Spinal cord (tissue), 10 donors: Measurements from ENCODE around the gene ACRBP. TPM values are rescaled to one million over a fixed set of nuclear protein-coding genes. Genes with fewer than 3 reads are reported as not detected.

Experiments used
- DNase-seq, 6 donors: peaks; one replicate each; pipeline versions ENCODE4 v3.0.0 to v3.0.0-alpha.2; 2013 to 2015; ENCODE audit warnings: low spot score in 6 of 6, low read depth in 4 of 6
- H3K27ac ChIP-seq: one replicate; pipeline ENCODE4 v1.5.1; 2013; ENCODE audit warnings: low read depth, low read length, control low read depth
- H3K27me3 ChIP-seq: one replicate; pipeline ENCODE4 v1.6.1; 2013; ENCODE audit warnings: low read length; ENCODE audit not compliant: control insufficient read depth, insufficient read depth
- H3K36me3 ChIP-seq: one replicate; pipeline ENCODE4 v1.6.1; 2013; ENCODE audit warnings: low read length; ENCODE audit not compliant: control insufficient read depth, insufficient read depth
- H3K4me1 ChIP-seq: one replicate; pipeline ENCODE4 v1.6.1; 2013; ENCODE audit warnings: low read length; ENCODE audit not compliant: control insufficient read depth, insufficient read depth
- H3K4me3 ChIP-seq: one replicate; pipeline ENCODE4 v1.5.1; 2013; ENCODE audit warnings: low read depth, low read length, control low read depth
- H3K9me3 ChIP-seq: one replicate; pipeline ENCODE4 v1.6.1; 2013; ENCODE audit warnings: low read length; ENCODE audit not compliant: control insufficient read depth, insufficient read depth
- WGBS: methylation state at CpG from one replicate; pipeline ENCODE4 v1.1.5; 2013; ENCODE audit warnings: missing lambda C conversion rate; ENCODE audit not compliant: insufficient coverage; 5-methylcytosine and 5-hydroxymethylcytosine counted together
- polyA plus RNA-seq, 2 donors: library from polyadenylated mRNA; unstranded; fragments of 120-200 nt; gene quantifications; one replicate each; pipeline ENCODE4 v1.2.1, GENCODE V29; 2013; ENCODE audit not compliant: insufficient read length in 2 of 2
- total RNA-seq, 2 donors: library from RNA; depleted of rRNA in 1 of 2; stranded (reverse); fragments of 120-200 nt in 1 of 2; fragments of >200 nt in 1 of 2; gene quantifications; one replicate each; pipeline versions ENCODE4 v1.2.3 to v1.2.4, GENCODE V29; 2013 to 2014
- donor health status: healthy.

ACRBP gene
- total and polyA plus RNA-seq, 4 donors = 0.69 to 3.9 (median 2.7) TPM

DNA sequence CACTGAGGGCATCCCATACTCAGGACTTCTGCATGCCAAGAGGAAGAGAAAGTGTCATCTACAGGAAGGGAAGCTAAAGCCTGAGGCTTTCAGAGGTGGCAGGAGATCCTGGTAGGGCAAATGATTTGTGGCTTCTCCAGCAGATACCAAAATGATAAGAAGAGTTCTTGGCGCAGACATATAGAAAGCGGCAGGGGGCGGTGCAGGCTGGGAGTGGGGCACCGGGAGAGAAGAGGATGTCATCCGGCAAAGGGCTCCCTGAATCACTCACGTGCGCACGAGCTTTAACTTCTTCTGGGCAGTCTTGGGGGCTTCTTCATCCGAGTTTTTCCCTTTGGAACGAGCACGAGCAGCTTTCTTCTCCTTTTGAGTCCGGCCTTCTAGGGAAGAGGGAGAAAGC, 5.2 kb upstream of the ACRBP start:
- 85% methylated on average over 6 of the region's 12 CpGs for WGBS
- peaks cover 67% of the 10 kb centered on the region for H3K36me3 ChIP-seq

DNA sequence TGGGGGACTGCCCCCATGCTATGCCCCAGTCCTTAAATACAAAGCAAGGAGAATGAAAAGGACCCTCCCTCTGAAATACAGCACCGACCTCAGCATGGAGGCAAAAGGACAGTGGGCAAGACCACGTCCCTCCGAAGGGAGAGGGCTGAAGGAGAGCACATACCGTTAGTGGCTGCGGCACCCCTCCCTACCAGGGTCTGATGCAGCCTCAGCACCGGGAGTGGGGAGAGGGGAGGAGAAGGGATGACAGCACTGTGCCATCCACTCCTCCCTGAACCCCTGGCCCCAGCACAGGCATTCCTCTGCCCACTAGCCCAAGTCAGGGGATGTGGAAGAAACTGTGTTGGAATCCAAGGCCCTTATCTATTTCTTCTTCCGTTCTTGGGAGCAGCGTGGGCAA, 3.6 kb upstream of the ACRBP start:
- no peak overlapping the region for H3K4me3 ChIP-seq
- DNase-seq = no peak
- peaks cover 61% of the 10 kb centered on the region for H3K36me3 ChIP-seq
- no peaks in the 10 kb centered on the region for H3K27me3 ChIP-seq
- peaks cover 8% of the 10 kb centered on the region for H3K4me1 ChIP-seq
- no peaks in the 10 kb centered on the region for H3K9me3 ChIP-seq
- WGBS = 100% methylated on average over 2 of the region's 8 CpGs
- no peak overlapping the region for H3K27ac ChIP-seq

More for the DNA sequence above, 5.2 kb upstream of the ACRBP start:
- no peaks in the 10 kb centered on the region for H3K27me3 ChIP-seq
- H3K4me1 ChIP-seq = no peaks in the 10 kb centered on the region
- H3K4me3 ChIP-seq = no peak overlapping the region
- H3K27ac ChIP-seq = no peak overlapping the region
- DNase-seq = no peak
- no peaks in the 10 kb centered on the region for H3K9me3 ChIP-seq

DNA sequence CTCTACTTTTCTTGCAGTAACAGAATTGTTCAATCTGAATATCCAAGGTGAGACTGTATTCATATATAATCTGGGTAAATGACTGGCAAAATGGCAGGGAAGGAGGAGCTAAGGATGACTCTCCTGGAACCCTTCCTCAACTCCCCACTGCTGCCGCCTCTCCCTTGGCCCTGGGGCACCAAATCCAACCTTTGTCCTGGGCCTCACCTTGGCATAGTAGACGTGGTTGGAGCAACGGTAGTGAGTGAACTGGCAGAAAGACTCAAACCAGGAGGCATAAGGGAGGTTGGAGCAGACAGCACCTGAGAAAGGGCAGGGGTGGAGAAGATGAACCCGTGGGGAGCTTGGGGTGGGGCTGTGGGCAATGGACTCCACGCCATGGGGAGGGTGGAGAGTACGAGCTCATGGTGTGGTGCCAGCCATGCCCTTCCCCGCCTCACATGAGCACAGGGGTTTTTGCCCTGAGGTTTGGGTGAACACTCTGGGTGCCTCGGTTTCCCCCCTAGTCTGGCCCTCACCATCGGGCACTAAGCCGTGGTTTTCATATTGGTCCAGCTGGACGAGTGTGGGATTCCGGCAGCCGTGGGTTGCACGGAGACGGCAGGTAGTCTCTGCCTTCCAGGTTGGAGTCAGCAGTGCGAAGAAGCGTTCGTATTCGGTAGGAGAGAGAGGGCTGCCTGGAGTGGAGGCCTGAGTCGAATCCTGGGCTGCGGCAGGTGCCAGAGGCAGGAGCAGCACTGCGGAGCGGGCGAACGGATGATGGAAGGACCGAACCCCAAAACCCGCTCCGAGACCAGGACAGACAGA, 753 bp downstream of the ACRBP start:
- WGBS = 58% methylated on average over 26 of the region's 28 CpGs

DNA sequence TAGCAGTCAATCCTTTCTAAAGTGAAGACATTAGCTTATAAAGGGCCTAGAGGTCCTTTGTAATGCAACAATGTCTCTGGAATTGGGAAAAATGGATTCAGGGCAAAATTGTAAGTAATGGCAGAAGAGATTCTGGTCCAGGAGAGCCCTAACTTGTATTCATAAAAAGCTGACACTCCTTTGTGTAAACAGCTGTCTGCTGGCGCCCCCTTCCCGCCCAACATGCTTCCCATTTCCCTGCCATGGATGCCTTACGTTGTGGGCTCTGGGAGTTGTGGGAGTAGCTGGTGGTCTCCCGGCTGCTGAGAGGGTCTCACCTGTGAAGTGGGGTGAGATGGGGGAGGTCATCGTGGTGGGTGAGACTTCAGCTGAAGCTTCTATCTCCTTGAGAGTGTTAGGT, 2.3 kb downstream of the ACRBP start:
- Histone ChIP-seq H3K36me3 (peaks cover 13% of the 10 kb centered on the region), H3K4me3 (no peak overlapping the region), H3K27me3 (no peaks in the 10 kb centered on the region), H3K4me1 (peaks cover 14% of the 10 kb centered on the region), H3K27ac (peak overlapping the region; percentile 57), H3K9me3 (no peaks in the 10 kb centered on the region)
- peak in 2 of 6 donors; percentile 64 to 82 for DNase-seq
- WGBS = 22% methylated on average over 3 of the region's 5 CpGs

More for the DNA sequence above, 753 bp downstream of the ACRBP start:
- DNase-seq = no peak
- no peaks in the 10 kb centered on the region for H3K9me3 ChIP-seq
- peaks cover 29% of the 10 kb centered on the region for H3K36me3 ChIP-seq
- H3K4me1 ChIP-seq = peaks cover 14% of the 10 kb centered on the region
- H3K27me3 ChIP-seq = no peaks in the 10 kb centered on the region
- peak overlapping the region; percentile 48 for H3K4me3 ChIP-seq
- H3K27ac ChIP-seq = peak overlapping the region; percentile 7

DNA sequence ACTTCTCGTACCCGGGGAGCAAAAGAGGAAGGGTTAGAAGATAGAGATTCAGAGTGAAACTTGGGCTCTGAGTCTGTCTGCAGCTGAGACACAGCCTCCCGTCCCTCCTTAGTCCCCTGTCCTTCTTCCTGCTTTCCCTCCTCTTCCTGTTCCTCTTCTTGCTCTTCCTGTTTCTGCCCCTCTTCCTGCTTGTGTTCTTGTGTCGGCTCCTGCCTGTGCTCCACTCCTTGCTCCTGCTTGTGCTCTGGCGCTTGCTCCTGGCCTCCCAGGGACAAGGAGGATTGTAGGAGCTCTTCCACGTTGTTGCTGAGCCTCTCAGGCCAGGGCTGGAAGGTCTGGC, 3.0 kb downstream of the ACRBP start:
- Histone ChIP-seq H3K36me3 (peaks cover 13% of the 10 kb centered on the region), H3K4me3 (no peak overlapping the region), H3K4me1 (peaks cover 14% of the 10 kb centered on the region), H3K27me3 (no peaks in the 10 kb centered on the region), H3K27ac (peak overlapping the region; percentile 57), H3K9me3 (no peaks in the 10 kb centered on the region)
- 80% methylated on average over 2 of the region's 6 CpGs for WGBS
- DNase-seq = no peak

DNA sequence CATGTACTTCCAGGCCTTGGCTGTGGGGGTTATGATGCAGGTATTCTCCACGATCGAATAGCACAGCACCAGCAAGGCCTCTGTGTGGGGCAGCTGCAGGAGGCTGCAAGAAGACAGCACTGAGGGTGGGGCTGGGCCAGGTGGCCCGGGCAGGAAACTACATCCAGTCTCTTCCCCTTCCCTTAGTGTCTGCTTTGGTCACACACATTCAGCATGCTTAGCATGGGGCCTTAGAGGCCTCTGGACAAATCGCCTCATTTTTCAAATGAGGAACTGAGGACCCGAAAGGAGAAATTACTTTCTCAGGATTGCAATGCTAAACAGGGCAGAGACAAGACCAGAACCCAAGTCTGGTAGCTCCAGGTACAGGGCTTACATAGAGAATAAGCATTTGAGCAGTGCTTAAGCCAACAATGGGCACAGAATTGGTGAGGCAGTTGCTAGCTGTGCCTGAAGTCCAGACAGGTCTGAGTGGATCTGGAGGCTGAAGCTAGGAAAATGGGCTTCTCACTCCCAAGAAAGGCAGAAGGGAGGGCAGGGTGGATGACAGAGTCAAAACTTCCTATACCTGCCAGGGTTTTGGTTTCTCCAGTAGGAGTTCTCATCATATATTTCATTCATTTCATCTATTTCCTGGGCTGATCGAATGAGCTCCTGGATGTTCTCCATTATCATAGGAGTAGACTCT, 3.5 kb downstream of the ACRBP start:
- peaks cover 14% of the 10 kb centered on the region for H3K4me1 ChIP-seq
- no peaks in the 10 kb centered on the region for H3K27me3 ChIP-seq
- 73% methylated on average over 5 of the region's 6 CpGs for WGBS
- no peak for DNase-seq
- H3K27ac ChIP-seq = no peak overlapping the region
- peaks cover 10% of the 10 kb centered on the region for H3K36me3 ChIP-seq
- no peaks in the 10 kb centered on the region for H3K9me3 ChIP-seq
- no peak overlapping the region for H3K4me3 ChIP-seq

DNA sequence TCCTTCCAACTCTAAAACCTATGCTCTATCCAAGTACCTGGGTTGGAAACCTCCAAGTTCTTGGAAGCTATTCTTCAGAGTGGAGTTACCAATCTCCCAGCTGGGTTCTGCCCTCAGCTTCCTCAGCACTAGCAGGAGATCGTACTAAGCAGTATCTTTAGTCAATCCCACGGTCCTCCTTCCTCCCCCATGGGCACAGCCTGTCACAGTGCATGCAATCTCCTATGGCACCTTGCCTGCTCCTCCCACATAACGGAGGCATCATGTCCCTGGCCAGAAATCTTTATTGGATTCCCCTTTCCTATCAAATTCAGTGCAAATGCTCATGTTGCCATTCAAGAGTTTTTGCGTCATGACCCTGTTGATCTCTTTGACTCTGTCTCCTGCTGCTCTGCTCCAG, 6.1 kb downstream of the ACRBP start:
- peaks cover 6% of the 10 kb centered on the region for H3K4me1 ChIP-seq
- H3K27ac ChIP-seq = no peak overlapping the region
- H3K27me3 ChIP-seq = no peaks in the 10 kb centered on the region
- WGBS = 80% methylated on average over 4 of the region's 4 CpGs
- no peak for DNase-seq
- no peaks in the 10 kb centered on the region for H3K36me3 ChIP-seq
- no peaks in the 10 kb centered on the region for H3K9me3 ChIP-seq
- H3K4me3 ChIP-seq = no peak overlapping the region

DNA sequence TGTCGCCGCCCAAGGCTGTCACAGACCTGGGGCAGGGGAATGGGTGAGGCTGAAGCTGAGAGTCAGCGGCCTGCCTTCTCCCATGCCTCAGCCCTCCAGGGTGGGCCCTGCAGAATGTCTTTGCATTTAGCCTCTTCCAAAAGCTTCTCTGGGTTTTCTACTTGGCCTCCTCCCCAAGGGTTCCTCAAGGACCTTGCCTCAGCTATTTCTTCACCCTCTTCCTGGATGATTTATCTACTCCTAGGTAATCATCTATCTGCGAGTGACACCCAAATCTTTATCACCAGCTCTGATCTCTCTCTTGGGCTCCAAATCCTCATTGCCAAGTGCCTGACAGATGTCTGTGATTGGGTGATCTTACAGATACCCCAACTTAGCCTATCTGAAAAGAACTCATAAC, 6.7 kb downstream of the ACRBP start:
- Histone ChIP-seq H3K27ac (no peak overlapping the region), H3K27me3 (no peaks in the 10 kb centered on the region), H3K36me3 (peaks cover 2% of the 10 kb centered on the region), H3K4me3 (no peak overlapping the region), H3K4me1 (peaks cover 6% of the 10 kb centered on the region), H3K9me3 (no peaks in the 10 kb centered on the region)
- DNase-seq = no peak
- 96% methylated on average over 3 of the region's 4 CpGs for WGBS

DNA sequence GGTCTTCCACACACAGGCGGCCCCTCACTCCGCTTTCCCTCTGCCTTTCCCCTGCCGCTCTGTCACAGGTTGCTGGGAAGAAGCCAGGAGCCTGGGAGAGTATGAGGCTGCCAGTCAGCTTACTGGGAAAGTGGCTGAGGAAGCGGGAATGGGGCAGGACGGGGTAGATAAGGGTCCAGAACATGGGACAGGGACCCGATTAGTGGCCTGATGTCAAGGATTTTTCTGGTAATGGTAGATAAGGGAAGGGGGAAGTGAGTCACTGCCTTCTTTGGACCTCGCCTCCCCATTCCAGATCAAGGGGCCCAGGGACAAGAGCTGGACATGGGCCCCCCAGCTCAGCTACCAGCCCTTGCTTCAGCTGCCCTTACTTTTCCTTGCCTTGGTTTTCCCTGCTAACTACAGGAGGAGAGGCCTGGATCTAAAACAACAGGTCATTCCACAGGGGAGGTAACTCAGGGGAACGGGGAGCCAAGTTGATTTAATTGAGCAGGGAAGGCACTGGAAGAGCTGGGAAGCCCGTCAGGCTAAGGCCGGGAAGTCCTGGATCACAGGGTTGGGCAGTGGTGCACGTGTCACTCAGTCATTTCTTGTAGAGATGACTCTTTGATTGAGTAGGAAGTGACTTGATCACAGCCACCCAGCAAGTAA, 8.0 kb downstream of the ACRBP start:
- Histone ChIP-seq H3K9me3 (no peaks in the 10 kb centered on the region), H3K27ac (no peak overlapping the region), H3K4me1 (peaks cover 1% of the 10 kb centered on the region), H3K27me3 (no peaks in the 10 kb centered on the region), H3K4me3 (no peak overlapping the region), H3K36me3 (peaks cover 2% of the 10 kb centered on the region)
- 75% methylated on average over 7 of the region's 11 CpGs for WGBS
- no peak for DNase-seq
